Measurements from ENCODE around the gene CDX1.
A peak's percentile ranks its signal among the peaks of the same experiment; 100 is the strongest.

The CDX1 gene

GRCh38 chr5:150208187-150209098 is 41.9 kb downstream of the CDX1 start:
- no peak for DNase-seq

DNA sequence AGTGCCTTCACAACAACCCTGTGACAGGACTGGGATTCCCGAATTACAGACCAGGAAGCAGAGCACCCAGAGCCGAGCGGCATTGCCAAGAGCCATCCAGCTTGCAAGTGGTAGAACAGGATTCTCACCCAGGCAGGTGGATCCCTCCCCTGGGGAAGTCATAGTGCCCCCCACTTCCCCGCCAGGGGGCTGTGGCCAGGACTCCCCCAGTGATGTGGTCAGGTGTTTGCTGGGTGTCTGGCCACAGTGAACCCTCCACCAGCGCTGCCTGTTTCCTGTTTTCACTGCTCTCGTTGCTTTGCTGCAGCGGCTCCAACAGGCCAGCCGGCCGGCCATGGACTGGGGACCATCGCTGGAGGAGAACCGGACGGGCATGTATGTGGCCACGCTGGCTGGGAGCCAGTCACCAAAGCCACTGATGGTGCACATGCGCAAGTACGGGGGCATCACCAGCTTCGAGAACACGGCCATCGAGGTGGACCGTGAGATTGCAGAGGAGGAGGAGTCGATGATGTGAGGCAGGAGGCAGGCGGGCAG is 42.6 kb downstream of the CDX1 start:
- DNase-seq, result peak; percentile 36

- no peak for DNase-seq
Measured at GRCh38 chr5:150210644-150211043, 44.1 kb downstream of the CDX1 start.

DNA sequence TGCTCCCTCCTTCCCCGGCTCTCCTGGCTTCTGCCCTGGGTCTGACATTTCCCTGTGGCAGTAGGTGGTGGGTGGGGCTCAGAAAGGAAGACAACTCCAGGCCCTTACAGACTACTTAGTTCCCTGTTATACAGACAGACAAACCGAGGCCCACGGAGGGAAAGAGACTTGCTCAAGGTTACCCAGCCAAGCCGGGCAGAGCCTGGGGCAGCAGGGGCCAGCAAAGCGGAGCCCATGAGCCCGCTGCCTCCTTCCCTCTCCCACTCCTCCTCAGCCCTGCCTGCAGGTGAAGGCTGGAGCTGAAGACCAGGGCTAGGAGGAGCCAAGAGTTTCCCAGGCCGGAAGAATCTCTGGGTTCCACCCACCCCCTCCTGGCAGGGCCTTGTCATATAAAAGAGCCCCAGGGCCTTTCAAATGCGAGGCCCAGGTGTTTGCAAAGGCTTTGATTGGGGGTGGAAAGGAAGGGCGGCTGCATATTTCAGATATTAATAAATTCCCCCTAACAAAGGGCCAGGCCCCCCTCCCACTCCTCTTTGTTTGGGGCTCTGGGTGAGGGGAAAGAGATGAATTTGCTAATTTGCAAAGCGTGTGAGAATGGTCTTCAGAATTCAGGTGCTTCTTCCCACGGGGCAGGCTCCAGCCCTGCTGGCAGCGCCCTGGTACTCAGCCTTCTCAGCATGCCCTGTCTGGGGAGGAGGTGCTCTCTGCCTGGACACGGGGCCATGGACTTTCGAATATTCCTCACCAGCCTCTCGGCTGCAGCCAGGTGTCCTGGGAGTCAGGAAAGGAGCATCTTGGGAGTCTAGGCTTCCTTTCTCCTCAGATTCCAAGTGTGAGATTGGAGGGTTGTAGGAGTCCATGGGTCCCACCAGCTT is 44.8 kb downstream of the CDX1 start:
- DNase-seq, result no peak

- no peak for DNase-seq
Measured at GRCh38 chr5:150213530-150213929, 47.0 kb downstream of the CDX1 start.

DNA sequence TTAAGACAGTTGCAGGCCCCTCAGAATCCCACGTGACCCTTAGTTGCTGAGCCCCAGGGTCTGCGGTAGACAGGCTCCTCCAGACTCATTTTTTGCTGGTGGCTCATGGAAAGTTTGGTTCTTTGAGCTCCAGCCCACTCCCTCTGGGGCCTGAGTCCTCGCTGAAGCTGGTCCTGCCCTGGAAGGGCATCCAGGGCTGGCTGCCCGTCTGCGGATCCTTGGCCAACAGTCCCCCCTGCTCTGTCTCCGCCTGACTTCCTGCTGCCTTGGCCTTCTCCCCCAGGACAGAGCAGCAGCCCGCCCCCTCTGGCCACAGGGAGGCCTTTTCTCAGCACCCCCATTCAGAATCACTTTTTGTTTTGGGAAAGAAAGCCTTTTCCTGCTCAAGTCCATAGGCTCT is 47.7 kb downstream of the CDX1 start:
- DNase-seq, result no peak

DNA sequence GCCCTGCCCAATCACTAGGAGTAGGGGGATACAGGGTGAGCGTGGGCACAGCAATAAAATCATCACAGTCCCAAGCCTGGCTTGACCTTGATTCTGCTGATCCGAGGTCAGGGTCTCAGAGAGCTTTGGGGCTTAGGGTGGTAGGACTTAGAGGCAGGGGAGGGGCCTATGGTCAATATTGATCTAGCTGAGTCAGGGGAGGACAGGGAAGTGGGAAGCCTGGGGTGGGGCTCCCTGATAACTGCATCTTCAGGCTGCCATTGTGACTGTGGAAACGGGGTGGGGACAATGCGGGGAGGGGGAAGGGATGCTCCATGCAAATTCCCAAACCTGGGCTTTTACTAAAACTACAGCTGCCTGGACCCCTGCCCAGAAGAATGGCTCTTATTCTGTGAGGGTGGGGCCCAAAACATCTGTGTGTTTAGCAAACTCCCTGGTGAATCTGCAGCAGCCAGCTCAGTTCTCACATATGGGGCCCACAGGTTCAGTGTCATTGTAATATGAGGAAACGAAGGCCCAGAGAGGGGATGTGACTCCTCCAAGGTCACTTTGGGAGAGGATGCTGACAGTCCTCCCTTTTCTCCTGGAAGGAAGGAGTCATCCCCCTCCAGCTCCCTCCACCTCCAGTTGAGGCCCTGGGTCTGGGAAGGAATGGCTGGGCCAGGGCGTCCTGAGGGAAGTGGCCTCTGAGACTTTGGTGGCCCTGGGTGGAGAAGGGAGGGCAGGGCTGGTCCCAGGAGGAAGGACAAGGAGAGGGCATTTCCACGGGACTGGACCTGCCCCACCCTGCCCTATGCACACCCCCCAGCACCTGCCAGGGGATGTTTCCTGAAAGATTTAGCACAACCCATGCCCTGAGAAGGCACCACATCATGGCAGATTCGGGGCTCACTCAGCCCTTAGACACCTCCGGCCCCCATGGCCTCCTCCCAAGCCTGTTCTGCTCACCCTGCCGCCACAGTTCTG is 49.7 kb downstream of the CDX1 start:
- DNase-seq, result no peak

GRCh38 chr5:150217038-150217437 is 50.5 kb downstream of the CDX1 start:
- DNase-seq, result no peak

DNA sequence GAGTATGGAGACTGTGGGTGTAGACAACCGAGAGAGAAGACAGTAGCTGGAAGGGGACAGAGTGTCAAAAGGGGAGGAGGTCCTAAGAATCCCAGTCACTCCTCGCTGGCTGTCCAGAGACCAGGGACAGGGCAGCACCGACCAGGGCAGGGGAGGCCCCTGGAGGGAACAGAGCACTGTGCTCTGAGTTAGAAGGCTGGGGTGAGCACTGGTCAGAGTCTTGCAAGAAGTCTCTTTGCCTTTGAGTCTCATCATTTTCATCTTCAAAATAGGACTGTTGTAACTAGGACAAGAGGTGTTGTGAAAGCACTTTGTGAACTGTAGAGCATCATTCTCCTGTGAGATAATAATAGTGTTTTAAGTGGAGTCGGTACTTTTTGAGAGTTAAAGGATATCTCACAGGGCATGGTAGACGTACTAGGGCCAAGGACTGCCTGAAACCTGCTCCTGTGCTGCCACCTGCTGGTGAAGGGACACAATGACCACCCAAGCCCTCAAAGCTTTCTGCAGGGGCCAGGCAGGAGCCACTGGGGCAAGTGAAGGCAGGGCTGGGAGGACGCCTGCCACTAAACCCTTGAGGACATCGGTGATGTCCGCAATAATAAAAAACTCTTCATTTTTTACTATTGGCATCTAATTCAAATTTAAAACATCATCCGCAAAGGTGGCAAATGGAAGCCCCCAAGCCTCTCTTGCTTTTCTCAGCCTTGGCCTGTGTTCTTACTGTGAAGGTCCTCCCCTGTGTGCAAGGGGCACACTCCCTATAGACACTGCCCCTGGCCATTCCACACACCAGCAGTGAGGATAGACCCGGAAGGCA is 51.5 kb downstream of the CDX1 start:
- DNase-seq, result peak; percentile 55

GRCh38 chr5:150218693-150219035 is 52.1 kb downstream of the CDX1 start:
- no peak for DNase-seq

GRCh38 chr5:150219142-150219541 is 52.6 kb downstream of the CDX1 start:
- no peak for DNase-seq

GRCh38 chr5:150219861-150220260 is 53.3 kb downstream of the CDX1 start:
- DNase-seq, result no peak

GRCh38 chr5:150221471-150221870 is 54.9 kb downstream of the CDX1 start:
- DNase-seq, result no peak

- no peak for DNase-seq
Measured at GRCh38 chr5:150222906-150223305, 56.3 kb downstream of the CDX1 start.

GRCh38 chr5:150223474-150223873 is 56.9 kb downstream of the CDX1 start:
- no peak for DNase-seq

GRCh38 chr5:150224483-150225027 is 58.0 kb downstream of the CDX1 start:
- DNase-seq, result no peak

- no peak for DNase-seq
Measured at GRCh38 chr5:150227036-150227435, 60.5 kb downstream of the CDX1 start.

DNA sequence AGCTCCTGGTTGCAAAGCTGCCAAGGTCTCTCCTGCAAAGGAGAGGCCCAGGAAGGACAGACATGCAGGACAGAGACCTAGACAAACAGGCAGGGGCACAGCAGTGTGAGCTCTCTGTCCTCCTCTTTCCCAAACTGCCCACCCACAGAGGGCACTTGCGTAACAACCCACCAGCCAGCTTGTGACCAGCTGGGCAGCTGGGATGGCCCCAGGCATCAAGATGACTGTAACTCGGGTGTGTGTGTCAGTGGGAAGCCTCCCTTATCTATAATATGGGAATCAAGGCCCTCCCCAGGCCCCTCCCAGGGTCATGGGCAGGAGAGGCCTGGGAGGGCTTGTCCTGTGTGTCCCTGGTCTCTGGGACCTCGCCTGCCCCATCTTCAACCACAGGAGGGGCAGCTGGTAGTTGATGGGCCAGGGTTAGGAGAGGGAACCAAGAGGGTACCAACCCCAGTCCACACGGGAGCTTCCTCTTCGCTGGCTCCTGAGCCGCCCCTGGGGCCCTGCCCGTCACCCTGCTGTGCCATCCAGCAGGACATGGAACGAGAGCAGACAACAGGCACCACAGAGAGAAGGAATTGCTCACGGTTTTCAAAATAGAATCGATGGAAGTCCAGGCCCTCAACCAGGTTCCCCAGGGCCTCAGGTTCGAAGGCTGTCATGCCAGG is 61.2 kb downstream of the CDX1 start:
- DNase-seq, result no peak

- no peak for DNase-seq
Measured at GRCh38 chr5:150229571-150229970, 63.0 kb downstream of the CDX1 start.

DNA sequence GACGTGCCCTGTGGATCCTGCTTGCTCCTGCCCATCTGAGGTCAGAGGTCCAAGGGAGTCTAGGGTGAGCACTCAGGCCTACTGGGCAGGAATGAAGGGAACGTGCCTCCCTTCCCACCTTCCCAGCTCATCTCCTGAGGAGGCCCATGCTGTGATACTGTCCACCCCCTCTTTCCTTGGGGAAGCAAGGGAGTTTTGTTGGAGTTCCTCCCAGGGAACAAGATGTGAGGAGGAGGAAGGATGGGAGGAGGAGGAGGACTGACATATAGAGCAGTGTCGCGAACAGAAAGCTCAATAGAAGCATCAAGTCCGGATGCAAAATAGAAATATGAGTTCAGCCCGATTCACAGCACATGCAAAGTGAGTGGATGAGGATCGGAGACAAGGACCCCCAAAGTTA is 64.3 kb downstream of the CDX1 start:
- no peak for DNase-seq

Measured in right kidney (tissue), 1 donor.